DMS 273 (cell line): Measurements from ENCODE around the gene GPR155.
"Not testable (repeated sequence)": the region's sequence is repeated elsewhere in the genome, so short reads cannot be mapped to it uniquely, and the experiment has no call there.

ENCODE experiments used
- DNase-seq: peaks from one replicate; lab custom pipeline; 2025; ENCODE audit not compliant: unreplicated experiment; lab: John Stamatoyannopoulos, UW

Gene GPR155

DNA sequence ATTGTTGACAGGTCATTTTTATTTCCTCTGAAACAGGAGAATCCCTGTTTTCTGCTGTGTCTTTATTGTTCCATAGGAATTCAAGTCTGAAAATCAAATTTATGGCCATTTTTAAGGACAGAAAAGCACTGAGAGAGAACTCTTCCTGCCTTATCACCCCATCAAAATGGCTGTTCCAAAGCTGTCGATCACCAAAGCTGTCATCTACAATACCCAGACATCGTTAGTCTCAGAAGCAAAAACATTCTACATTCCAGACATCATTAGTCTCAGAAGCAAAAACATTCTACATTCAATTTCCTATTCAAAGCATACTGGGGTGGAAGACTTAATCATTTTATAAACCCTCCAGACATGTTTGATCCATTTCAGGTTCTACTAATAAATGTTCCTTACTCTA, 46.9 kb downstream of the GPR155 start:
- no peak for DNase-seq

GRCh38 chr2:174439323-174439722, 47.5 kb downstream of the GPR155 start:
- DNase-seq, result no peak

DNA sequence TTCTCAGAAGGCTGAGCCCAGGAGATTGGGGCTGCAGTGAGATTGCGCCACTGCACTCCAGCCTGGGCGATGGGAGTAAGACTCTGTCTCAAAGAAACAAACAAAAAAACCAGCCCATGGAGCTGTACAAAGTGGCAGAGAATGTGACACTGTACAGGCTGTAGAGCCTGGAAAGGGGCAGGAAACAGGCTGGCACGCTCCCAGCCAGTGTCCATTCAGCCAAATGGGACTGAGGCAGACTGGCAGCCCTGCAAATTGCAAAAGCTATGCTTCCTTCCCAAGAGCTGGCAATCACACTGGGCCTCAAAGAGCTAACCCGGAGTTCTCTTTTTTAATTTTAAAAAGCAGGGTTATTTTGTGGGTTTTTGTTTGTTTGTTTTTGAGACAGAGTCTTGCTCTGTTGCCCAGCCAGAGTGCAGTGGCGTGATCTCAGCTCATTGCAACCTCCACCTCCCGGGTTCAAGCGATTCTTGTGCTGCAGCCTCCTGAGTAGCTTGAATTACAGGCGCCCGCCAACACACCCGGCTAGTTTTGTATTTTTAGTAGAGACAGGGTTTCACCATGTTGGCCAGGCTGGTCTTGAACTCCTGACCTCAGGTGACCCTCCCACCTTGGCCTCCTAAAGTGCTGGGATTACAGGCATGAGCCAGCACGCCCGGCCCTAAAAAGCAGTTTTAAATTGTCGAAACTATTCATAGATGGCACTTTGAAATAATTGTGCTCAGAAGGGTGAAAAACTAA, 48.5 kb downstream of the GPR155 start:
- DNase-seq, result no peak

DNA sequence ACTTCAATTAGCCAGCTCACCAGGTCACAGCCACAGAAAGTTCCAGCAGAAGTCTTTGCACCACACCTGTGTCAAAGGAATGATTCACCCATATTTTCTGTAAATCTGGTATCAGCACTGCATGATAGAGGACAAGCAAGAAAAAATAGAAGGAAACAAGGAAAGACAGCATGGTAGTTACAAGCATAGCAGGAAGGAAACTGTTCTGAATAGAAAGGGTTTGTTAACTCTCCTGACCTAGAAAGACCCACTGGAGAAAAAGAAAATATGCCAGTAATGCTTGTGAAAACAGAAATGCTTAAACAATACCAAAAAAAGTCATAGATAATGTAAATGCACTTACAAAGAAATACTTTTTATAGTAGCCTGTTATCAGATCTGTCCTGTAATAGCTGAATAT, 50.5 kb downstream of the GPR155 start:
- no peak for DNase-seq

DNA sequence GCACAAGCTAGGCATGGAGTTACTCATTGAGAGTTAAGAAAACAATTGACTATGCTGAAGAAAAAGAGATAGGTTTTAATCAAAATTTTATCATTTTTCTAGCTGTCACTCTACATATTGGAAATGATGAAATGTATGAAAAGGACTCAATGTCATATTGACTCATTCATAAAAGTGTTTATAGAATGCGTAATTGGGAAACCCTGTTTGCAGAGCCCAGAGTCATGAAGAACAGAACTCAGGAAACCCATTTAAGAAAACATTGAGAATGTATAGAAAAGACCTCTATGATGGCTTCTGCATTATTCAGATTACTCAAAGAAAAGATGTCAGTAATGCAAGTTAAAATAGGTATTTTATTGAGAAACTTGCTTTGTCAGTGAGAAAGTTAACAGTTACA, 54.9 kb downstream of the GPR155 start:
- DNase-seq, result no peak

GRCh38 chr2:174430066-174430465, 56.8 kb downstream of the GPR155 start:
- DNase-seq, result no peak

DNA sequence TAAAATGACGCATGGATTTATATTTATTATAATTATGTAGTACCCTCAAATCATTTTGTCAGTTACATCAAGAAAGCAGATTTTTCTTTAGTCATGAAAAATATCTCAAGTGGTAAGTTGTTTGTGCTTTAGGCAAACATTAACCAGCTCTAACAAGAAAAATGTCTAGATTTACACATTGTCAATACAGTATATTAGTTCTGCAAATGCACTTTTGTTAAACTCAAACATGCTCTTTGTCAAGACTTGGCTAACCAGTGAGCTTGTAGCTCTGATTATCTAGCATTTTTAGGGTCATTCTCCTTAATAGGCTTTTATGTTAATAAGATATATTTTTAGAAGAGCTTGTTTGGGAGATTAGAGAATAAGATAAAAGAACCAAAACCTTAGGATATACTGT, 58.6 kb downstream of the GPR155 start:
- DNase-seq, result no peak

GRCh38 chr2:174412256-174412655, 74.6 kb downstream of the GPR155 start:
- DNase-seq, result no peak

GRCh38 chr2:174410039-174410438, 76.8 kb downstream of the GPR155 start:
- DNase-seq, result not testable (repeated sequence)

GRCh38 chr2:174403628-174404027, 83.2 kb downstream of the GPR155 start:
- no peak for DNase-seq

DNA sequence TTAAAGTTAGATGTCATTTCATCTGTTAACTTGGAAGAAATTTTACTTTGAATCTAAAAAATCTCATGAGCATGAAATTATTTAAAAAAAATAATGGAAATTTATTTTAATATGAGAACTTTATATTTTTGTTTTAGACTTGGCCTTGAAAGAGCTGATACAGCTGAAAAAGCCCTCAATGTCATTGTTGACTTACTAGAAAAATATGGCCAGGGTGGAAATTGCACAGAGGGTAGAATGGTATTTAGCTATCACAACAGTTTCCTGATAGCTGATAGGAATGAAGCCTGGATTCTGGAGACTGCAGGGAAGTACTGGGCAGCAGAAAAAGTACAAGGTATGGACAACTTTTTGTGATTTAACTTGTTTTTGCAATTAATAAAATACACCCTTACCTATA, 86.0 kb downstream of the GPR155 start:
- DNase-seq, result no peak

DNA sequence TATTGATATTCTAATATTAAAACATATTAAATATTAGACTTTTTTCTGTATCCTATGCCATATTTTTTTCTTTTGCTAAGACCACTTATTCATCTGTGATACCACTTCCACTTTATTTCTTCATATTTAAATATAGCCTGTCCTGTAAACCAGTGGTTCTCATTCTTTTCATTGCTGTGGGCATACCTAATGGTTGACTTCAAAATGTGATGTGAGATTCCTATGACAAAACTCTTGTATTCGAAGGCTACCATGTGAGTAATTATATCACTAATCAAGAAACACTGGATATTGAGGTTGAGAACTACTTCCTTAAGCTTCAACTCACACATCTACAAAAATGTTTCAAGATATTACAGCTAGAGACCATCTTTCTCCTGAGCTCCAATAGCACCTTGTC, 87.7 kb downstream of the GPR155 start:
- DNase-seq, result no peak

GRCh38 chr2:174397773-174398172, 89.1 kb downstream of the GPR155 start:
- no peak for DNase-seq

DNA sequence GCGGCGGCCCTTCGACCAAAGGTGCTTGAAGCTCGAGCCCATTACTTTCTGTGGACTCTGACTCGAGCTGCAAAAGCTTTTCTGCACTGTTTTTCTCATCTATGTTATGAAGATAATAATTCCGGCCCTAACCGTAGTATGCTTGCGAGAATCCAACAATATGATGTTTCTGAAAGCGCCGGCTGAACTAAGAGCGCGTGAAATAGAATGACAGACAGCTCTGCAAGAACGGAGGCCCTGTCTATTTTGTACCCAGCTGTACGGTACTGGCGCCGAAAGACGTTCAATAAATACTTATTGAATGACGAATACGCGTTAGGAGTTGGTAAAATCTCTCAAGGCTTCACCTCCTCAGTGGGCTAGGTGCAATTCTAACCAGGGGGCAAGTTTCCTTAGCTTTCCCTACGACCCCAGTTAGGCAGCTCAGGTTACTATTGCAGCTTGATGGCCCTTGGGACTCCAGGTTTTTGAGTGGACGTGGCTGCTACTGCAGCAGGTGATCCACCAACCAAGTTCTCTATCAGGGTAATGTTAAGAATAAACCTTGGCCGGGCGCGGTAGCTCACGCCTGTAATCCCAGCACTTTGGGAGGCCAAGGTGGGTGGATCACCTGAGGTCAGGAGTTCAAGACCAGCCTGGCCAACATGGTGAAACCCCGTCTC, 90.7 kb downstream of the GPR155 start:
- DNase-seq, result peak; percentile 51

- DNase-seq, result peak; percentile 82
These were observed 91.4 kb downstream of the GPR155 start, which contains the start of gene SCRN3 for GRCh38 chr2:174395284-174395968. SCRN3 (plus strand) TSS chr2:174395730; CDS start chr2:174398284, 2,554 bp downstream.

DNA sequence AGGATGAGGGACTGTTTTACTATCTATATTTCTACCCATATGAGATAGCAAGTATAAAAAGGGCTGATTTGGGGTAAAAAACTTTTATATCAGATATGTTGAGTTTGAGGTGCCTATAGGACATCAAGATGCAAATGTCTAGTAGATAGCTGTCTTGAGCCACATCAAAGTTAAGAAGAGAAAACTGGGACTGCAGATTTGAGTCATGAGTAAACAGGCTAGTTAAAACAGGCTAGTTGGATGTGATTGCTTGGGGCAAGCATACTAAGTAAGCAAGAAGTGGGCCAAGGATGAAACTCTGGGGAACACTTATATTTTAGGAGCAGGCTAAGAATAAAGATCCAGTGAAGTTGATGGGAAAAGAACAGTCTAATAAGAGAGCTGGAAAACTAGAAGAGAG, 94.1 kb downstream of the GPR155 start:
- no peak for DNase-seq

DNA sequence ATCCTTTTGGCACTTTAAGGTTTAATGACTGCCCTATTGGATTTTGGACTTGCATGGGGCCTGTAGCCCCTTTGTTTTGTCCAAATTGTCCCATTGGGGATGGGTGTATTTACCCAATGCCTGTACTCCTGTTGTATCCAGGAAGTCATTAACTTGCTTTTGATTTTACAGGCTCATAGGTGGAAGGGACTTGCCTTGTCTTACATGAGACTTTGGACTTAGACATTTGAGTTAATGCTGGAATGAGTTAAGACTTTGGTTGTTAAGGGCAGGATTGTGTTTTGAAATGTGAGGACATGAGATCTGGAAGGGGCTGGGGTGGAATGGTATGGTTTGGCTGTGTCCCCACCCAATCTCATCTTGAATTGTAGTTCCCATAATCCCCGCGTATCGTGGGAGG, 96.5 kb downstream of the GPR155 start:
- DNase-seq, result not testable (repeated sequence)

DNA sequence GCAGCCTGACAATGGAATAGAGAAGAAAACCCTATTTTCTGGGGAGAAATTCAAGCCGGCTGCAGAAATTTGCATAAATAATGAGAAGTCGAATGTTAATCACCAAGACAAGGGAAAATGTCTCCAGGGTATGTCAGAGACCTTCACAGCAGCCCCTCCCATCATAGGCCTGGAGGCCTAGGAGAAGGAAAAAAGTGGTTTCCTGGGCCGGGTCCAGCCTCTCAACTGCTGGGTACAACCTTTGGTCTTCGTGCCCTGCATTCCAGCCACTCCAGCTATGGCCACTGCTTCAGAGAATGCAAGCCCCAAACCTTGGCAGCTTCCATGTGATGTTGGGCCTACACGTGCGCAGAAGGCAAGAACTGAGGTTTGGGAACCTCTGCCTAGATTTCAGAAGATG, 97.3 kb downstream of the GPR155 start:
- DNase-seq, result no peak

GRCh38 chr2:174388706-174389105, 98.1 kb downstream of the GPR155 start:
- DNase-seq, result not testable (repeated sequence)

- no peak for DNase-seq
These were observed 101.6 kb downstream of the GPR155 start for GRCh38 chr2:174385201-174385600.

DNA sequence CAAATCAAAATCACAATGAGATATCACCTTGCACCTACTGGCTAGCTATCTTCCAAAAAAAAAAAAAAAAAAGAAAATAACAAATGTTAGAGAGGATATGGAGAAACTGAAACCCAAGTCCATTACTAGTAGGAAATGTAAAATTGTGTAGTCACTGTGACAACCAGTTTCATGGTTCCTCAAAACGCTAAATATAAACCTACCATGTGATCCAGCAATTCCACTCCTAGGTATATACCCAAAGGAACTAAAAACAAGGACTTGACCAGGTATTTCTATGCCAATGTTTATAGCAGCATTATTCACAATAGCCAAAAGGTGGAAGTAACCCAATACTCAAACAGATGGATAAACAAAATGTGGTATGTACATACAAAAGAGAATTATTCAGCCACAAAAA, 103.0 kb downstream of the GPR155 start:
- DNase-seq, result no peak
